NCI-H510A (cell line): ENCODE data around the gene COPZ1.
A peak's percentile ranks its signal among the peaks of the same experiment; 100 is the strongest.
"Not testable (repeated sequence)": the region's sequence is repeated elsewhere in the genome, so short reads cannot be mapped to it uniquely, and the experiment has no call there.

ENCODE experiments used
- DNase-seq: peaks from one replicate; lab custom pipeline; 2025; lab: John Stamatoyannopoulos, UW

COPZ1 gene

GRCh38 chr12:54294953-54295566 is 29.9 kb upstream of the COPZ1 start:
- no peak for DNase-seq

- DNase-seq = no peak
Measured at GRCh38 chr12:54296393-54297099, 28.4 kb upstream of the COPZ1 start.

- DNase-seq = no peak
Measured at GRCh38 chr12:54298904-54299303, 26.0 kb upstream of the COPZ1 start.

- DNase-seq = no peak
Measured at GRCh38 chr12:54299515-54300224, 25.3 kb upstream of the COPZ1 start.

- DNase-seq = no peak
Measured at GRCh38 chr12:54300225-54300731, 24.7 kb upstream of the COPZ1 start.

- DNase-seq = peak; percentile 44
Measured at GRCh38 chr12:54300732-54301427, 24.1 kb upstream of the COPZ1 start, which contains the start of gene NFE2. TSS of gene NFE2 (minus strand) at chr12:54301015. CDS start at chr12:54295248, 5,767 bp downstream.

- no peak for DNase-seq
Measured at GRCh38 chr12:54301428-54302048, 23.4 kb upstream of the COPZ1 start.

GRCh38 chr12:54303640-54304039 is 21.3 kb upstream of the COPZ1 start:
- DNase-seq = no peak

GRCh38 chr12:54304187-54304810 is 20.6 kb upstream of the COPZ1 start:
- DNase-seq = no peak

- DNase-seq = no peak
Measured at GRCh38 chr12:54306925-54307741, 17.8 kb upstream of the COPZ1 start.

GRCh38 chr12:54311051-54311450 is 13.9 kb upstream of the COPZ1 start:
- no peak for DNase-seq

GRCh38 chr12:54312309-54312708 is 12.6 kb upstream of the COPZ1 start:
- not testable (repeated sequence) for DNase-seq

GRCh38 chr12:54321363-54321762 is 3.6 kb upstream of the COPZ1 start:
- no peak for DNase-seq

- DNase-seq = not testable (repeated sequence)
Measured at GRCh38 chr12:54325442-54326109, 645 bp downstream of the COPZ1 start.

GRCh38 chr12:54328595-54329337 is 3.8 kb downstream of the COPZ1 start:
- DNase-seq = no peak

- DNase-seq = no peak
Measured at GRCh38 chr12:54329759-54330158, 4.8 kb downstream of the COPZ1 start.

- DNase-seq = no peak
Measured at GRCh38 chr12:54330442-54330841, 5.5 kb downstream of the COPZ1 start.

GRCh38 chr12:54331461-54331860 is 6.5 kb downstream of the COPZ1 start:
- no peak for DNase-seq

- no peak for DNase-seq
Measured at GRCh38 chr12:54333420-54334034, 8.6 kb downstream of the COPZ1 start.
